Measurements from ENCODE around the gene YKT6.

YKT6 gene

GRCh38 chr7:44225566-44226395, 25.0 kb downstream of the YKT6 start:
- H3K27ac ChIP-seq (ENCODE audit: low read length): no peak overlapping the region
- no peak for DNase-seq

GRCh38 chr7:44226396-44226753, 25.6 kb downstream of the YKT6 start:
- H3K9me3 ChIP-seq (replicated peaks; ENCODE audit: insufficient read depth, low read length): no peaks in the 10 kb centered on the region
- H3K27me3 ChIP-seq (replicated peaks; ENCODE audit: insufficient read depth, low read length): peaks cover 75% of the 10 kb centered on the region
- no peak overlapping the region for H3K4me3 ChIP-seq (ENCODE audit: low read length)
- H2AFZ ChIP-seq (ENCODE audit: low read length): no peak overlapping the region
- H3K4me2 ChIP-seq (ENCODE audit: low read depth, low read length): no peak overlapping the region
- H4K20me1 ChIP-seq (ENCODE audit: insufficient read depth, low read length): no peaks in the 10 kb centered on the region
- H3F3A ChIP-seq (ENCODE audit: insufficient read depth, low read length): no peaks in the 10 kb centered on the region
- no peak overlapping the region for H3K9ac ChIP-seq (ENCODE audit: low read length)
- no peaks in the 10 kb centered on the region for H3K9me2 ChIP-seq (replicated peaks; ENCODE audit: insufficient read depth, low read length)
- DNase-seq: no peak
- TF ChIP-seq EZH2 (optimal IDR thresholded peaks at IDR 0.05; ENCODE audit: low read depth, low read length): no peak
- TF ChIP-seq EZH2phosphoT487 (IDR thresholded peaks at IDR 0.05; ENCODE audit: low read length): no peak
- TF ChIP-seq CTCF (IDR thresholded peaks at IDR 0.05; ENCODE audit: low read length): no peak
- no peaks in the 10 kb centered on the region for H3K36me3 ChIP-seq (replicated peaks; ENCODE audit: insufficient read depth, low read length)
- no peaks in the 10 kb centered on the region for H3K4me1 ChIP-seq (ENCODE audit: low read length)
- H3K27ac ChIP-seq (ENCODE audit: low read length): no peak overlapping the region
- no peaks in the 10 kb centered on the region for H3K79me2 ChIP-seq (ENCODE audit: low read length)

More at GRCh38 chr7:44225566-44226395, 25.0 kb downstream of the YKT6 start:
- Histone ChIP-seq H2AFZ (ENCODE audit: low read length) (no peak overlapping the region), H3K79me2 (ENCODE audit: low read length) (no peaks in the 10 kb centered on the region), H3K9ac (ENCODE audit: low read length) (no peak overlapping the region), H3K4me2 (ENCODE audit: low read depth, low read length) (no peak overlapping the region), H3K9me3 (replicated peaks; ENCODE audit: insufficient read depth, low read length) (no peaks in the 10 kb centered on the region), H3K4me3 (ENCODE audit: low read length) (no peak overlapping the region), H3K27me3 (replicated peaks; ENCODE audit: insufficient read depth, low read length) (peaks cover 73% of the 10 kb centered on the region), H3K4me1 (ENCODE audit: low read length) (no peaks in the 10 kb centered on the region), H4K20me1 (ENCODE audit: insufficient read depth, low read length) (no peaks in the 10 kb centered on the region), H3F3A (ENCODE audit: insufficient read depth, low read length) (no peaks in the 10 kb centered on the region), H3K36me3 (replicated peaks; ENCODE audit: insufficient read depth, low read length) (no peaks in the 10 kb centered on the region), H3K9me2 (replicated peaks; ENCODE audit: insufficient read depth, low read length) (no peaks in the 10 kb centered on the region)
- TF ChIP-seq CTCF (IDR thresholded peaks at IDR 0.05; ENCODE audit: low read length): no peak
- TF ChIP-seq EZH2 (optimal IDR thresholded peaks at IDR 0.05; ENCODE audit: low read depth, low read length): no peak
- TF ChIP-seq EZH2phosphoT487 (IDR thresholded peaks at IDR 0.05; ENCODE audit: low read length): no peak

GRCh38 chr7:44227911-44228310, 27.1 kb downstream of the YKT6 start:
- H3K9me2 ChIP-seq (replicated peaks; ENCODE audit: insufficient read depth, low read length): no peaks in the 10 kb centered on the region
- no peaks in the 10 kb centered on the region for H3F3A ChIP-seq (ENCODE audit: insufficient read depth, low read length)
- H3K27ac ChIP-seq (ENCODE audit: low read length): no peak overlapping the region
- no peak overlapping the region for H2AFZ ChIP-seq (ENCODE audit: low read length)
- no peaks in the 10 kb centered on the region for H3K79me2 ChIP-seq (ENCODE audit: low read length)
- DNase-seq: no peak
- no peaks in the 10 kb centered on the region for H4K20me1 ChIP-seq (ENCODE audit: insufficient read depth, low read length)
- H3K9me3 ChIP-seq (replicated peaks; ENCODE audit: insufficient read depth, low read length): no peaks in the 10 kb centered on the region
- no peak overlapping the region for H3K4me2 ChIP-seq (ENCODE audit: low read depth, low read length)
- H3K27me3 ChIP-seq (replicated peaks; ENCODE audit: insufficient read depth, low read length): peaks cover 86% of the 10 kb centered on the region
- no peak overlapping the region for H3K4me3 ChIP-seq (ENCODE audit: low read length)
- no peaks in the 10 kb centered on the region for H3K4me1 ChIP-seq (ENCODE audit: low read length)
- TF ChIP-seq EZH2phosphoT487 (IDR thresholded peaks at IDR 0.05; ENCODE audit: low read length): no peak
- TF ChIP-seq EZH2 (optimal IDR thresholded peaks at IDR 0.05; ENCODE audit: low read depth, low read length): no peak
- no peak for TF ChIP-seq CTCF (IDR thresholded peaks at IDR 0.05; ENCODE audit: low read length)
- H3K9ac ChIP-seq (ENCODE audit: low read length): no peak overlapping the region
- no peaks in the 10 kb centered on the region for H3K36me3 ChIP-seq (replicated peaks; ENCODE audit: insufficient read depth, low read length)

Data from MM.1S (cell line).